CD4-positive, alpha-beta T cell treated with Interleukin-15 for 4 hours (primary cell): ENCODE measurements around the gene FCRLA.
"Not testable (repeated sequence)": the region's sequence is repeated elsewhere in the genome, so short reads cannot be mapped to it uniquely, and the experiment has no call there.

Source experiments
- DNase-seq: peaks from one replicate; pipeline ENCODE4 v3.0.0-alpha.2; 2020; ENCODE audit warnings: low spot score

Gene FCRLA

DNA sequence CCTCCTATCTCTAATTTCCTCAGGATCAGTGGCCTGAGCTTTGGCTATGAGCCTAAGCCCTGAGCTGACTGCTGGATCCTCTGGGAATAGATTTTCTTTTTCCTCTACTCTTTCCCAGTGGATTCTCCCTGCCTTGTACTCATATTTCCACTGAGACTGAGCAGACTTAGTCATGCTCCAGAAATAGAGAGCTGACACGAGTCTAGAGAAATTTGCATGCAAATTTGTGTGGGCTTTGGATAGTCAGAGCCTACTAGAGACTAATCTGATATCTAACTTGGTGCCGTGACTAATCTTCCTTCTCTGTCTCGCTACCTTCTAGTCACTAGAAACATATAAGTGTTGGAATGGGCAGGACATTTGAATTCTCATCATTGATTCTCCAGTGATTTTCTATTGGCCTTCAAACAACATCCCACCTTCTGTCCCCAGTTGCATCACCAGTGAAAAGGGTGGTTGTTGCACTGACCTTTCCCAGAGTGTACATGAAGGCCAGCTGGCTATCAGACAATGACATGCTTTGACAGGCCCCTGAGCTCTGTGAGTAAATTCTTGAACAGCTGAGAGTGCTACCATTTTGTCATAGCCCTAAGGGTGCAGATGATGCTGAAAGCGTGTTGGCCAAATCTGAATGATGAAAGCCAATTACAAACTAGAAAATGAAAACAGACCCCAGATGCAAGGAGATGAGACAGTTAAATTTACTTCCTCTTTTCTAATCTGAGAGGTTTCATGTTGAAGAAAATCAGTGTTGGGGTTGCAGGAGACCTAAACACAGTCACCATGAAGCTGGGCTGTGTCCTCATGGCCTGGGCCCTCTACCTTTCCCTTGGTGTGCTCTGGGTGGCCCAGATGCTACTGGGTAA, at the start of gene FCRLA:
Gene FCRLA (plus strand): TSS at position 748 of the 866 bp plus-strand sequence. CDS start 36 bp downstream, at position 784.
- DNase-seq = no peak

GRCh38 chr1:161658524-161658923, 48.5 kb upstream of the FCRLA start:
- DNase-seq = not testable (repeated sequence)

- not testable (repeated sequence) for DNase-seq
Observed at GRCh38 chr1:161661660-161662311, 45.2 kb upstream of the FCRLA start.

- not testable (repeated sequence) for DNase-seq
Observed at GRCh38 chr1:161662684-161663339, 44.2 kb upstream of the FCRLA start, which contains the start of gene FCGR2B. Gene FCGR2B (plus strand): TSS chr1:161663143. CDS start chr1:161663242, 99 bp downstream.

GRCh38 chr1:161663569-161663968, 43.5 kb upstream of the FCRLA start:
- not testable (repeated sequence) for DNase-seq

GRCh38 chr1:161664689-161665088, 42.3 kb upstream of the FCRLA start:
- not testable (repeated sequence) for DNase-seq

DNA sequence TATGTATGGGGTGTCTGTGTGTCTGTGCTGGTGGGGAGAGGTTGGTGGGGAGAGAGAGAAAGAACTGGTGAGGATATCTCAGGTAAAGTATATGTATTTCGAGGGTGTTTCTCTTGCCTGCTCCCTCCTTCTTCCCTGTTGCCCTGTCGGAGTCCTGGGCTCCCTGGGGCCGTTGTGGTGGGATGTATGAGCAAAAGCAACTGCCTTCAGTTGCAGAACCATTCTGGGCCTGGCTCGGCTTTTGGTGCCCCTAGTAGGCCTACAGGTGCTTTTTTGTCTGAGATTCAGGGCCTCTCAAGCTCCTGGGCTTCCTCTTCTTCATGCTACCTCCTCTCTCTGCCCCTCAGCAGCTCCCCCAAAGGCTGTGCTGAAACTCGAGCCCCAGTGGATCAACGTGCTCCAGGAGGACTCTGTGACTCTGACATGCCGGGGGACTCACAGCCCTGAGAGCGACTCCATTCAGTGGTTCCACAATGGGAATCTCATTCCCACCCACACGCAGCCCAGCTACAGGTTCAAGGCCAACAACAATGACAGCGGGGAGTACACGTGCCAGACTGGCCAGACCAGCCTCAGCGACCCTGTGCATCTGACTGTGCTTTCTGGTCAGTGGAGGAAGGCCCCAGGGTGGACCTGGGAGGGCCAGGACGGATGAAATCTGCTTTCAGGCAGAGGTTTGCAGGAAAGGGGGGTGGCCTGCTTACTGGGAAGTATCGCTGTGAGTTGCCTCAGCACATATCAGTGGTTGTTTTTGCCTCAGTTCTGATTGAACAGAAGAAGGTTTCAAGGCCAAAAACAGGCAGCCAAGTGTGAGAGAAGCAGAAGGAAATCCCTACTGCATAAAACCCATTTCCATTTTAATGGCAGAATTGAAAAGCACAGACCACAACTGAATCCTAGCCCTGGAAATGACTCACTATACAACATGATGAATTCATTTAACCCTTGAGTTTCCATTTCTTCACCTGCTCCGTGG, 35.7 kb upstream of the FCRLA start:
- not testable (repeated sequence) for DNase-seq

- DNase-seq = not testable (repeated sequence)
Observed at GRCh38 chr1:161673437-161673836, 33.6 kb upstream of the FCRLA start.

GRCh38 chr1:161674447-161674846, 32.6 kb upstream of the FCRLA start:
- not testable (repeated sequence) for DNase-seq

DNA sequence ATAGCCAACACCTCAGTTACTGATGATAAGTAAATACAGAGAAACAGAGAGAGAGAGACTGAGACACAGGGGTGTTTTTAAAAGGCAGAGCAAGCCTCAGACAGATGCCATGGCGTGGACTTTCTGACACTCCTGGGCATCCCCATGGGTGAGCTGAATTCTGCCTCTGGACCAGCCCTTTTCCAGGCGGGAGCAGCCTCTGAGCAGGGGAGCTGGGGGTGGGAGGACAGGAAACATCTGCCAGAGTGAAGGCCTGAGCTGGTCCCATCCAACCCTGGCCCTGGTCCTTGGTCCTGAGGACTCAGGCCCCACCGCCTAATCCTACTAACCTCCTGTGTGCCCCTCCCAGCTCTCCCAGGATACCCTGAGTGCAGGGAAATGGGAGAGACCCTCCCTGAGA, 32.1 kb upstream of the FCRLA start:
- DNase-seq = not testable (repeated sequence)

DNA sequence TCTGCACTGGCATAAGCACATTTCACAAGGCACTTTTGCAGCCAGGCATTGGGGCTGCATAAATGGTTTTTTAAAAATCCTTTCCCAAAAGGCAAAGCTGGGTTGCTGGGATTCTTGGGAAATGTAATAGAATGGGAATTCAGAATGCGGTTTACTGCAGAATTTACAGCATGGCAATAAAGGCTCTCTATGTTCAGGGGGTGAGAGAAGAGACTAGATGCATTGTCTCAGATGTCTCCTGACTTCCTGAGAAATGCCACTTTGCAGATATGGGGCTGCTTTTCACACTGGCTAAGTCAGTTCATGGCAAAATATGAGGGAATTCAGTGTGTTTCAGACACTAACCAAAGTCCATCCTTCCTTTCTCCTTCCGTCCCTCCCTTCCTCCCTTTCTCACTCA, 30.6 kb upstream of the FCRLA start:
- DNase-seq = no peak

- no peak for DNase-seq
Observed at GRCh38 chr1:161676958-161677689, 29.9 kb upstream of the FCRLA start.

- no peak for DNase-seq
Observed at GRCh38 chr1:161678500-161678899, 28.5 kb upstream of the FCRLA start.

GRCh38 chr1:161681879-161682278, 25.1 kb upstream of the FCRLA start:
- DNase-seq = no peak

DNA sequence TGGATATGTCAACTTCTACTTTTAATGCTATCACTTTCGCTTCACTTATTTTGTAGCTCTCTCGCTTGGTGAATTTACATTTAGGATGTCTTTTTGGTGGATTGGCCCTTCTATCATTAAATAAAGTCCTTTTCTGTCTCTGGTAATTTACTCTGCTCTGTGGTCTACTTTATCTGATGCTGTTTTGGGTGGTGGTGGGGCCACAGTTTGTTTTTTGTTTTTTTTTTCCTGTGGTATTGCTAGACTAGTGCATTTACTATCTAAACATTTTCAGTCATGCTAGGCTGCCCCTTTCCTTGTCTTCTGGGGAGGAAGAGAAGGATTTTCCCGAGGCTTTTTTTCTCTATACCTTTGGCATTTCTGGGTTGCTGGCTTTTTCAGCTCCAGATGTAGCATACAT, 18.1 kb upstream of the FCRLA start:
- no peak for DNase-seq

DNA sequence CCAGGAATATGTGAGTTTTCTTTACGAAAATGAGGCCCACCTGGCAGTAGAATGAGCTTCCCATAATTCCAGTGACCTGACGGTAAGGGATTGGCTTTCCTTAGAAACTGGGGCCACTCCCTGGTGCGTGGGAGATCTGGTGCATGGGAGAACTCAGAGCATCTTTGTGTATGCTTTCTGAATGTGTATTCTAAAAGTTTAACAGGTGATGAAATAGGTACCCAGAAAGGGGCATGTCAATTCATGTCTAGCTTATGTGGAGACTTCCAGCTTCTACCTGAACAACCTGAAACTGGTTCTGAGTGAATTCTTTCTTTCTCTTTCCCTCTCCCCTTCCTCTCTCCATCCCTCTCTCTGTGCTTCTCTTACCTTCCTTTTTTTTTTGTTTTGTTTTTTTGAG, 15.2 kb upstream of the FCRLA start:
- DNase-seq = no peak

DNA sequence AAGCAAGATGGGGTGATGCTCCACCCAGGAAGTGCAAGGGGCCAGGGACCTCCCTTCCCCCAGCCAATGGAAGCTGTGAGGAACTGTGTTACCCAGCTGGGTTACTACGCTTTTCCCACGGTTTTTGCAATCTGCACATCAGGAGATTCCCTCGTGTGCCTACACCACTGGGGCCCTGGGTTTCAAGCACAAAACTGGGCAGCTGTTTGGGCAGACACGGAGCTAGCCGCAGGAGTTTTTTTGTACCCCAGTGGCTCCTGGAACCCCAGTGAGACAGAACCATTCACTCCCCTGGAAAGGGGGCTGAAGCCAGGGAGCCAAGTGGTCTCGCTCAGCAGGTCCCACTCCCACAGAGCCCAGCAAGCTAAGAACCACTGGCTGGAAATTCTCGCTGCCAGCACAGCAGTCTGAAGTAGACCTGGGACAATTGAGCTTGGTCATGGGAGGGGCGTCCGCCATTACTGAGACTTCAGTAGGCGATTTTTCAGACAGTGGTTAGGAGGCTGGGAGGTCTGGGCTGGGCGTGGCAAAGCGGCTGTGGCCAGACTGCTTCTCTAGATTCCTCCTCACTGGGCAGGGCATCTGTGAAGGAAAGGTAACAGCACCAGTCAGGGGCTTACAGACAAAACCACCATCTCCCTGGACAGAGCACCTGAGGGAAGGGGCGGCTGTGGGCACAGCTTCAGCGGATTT, 13.9 kb upstream of the FCRLA start:
- not testable (repeated sequence) for DNase-seq

DNA sequence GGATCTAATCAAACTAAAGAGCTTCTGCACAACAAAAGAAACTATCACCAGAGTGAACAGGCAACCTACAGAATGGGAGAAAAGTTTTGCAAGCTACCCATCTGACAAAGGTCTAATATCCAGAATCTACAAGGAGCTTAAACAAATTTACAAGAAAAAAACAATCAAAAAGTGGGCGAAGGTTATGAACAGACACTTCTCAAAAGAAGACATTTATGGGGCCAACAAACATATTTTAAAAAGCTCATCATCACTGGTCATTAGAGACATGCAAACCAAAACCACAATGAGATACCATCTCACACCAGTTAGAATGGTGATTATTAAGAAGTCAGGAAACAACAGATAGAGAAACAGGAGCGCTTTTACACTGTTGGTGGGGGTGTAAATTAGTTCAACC, 8.7 kb upstream of the FCRLA start:
- DNase-seq = not testable (repeated sequence)

DNA sequence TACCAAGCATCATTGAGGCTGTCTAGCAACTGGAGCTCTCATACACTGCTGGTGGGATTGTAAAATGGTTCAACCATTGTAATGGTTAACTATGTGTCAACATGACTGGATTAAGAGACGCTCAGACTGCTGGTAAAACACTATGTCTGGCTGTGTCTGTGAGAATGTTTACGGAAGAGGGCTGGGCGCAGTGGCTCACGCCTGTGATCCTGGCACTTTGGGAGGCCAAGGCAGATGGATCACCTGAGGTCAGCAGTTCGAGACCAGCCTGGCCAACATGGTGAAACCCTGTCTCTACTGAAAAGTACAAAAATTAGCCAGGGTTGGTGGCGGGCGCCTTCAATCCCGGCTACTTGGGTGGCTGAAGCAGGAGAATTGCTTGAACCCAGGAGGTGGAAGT, 4.8 kb upstream of the FCRLA start:
- DNase-seq = no peak

- no peak for DNase-seq
Observed at GRCh38 chr1:161705537-161705936, 1.5 kb upstream of the FCRLA start.
